GM12878 (cell line): ENCODE measurements around the gene KDM8. TPM values are rescaled to one million over a fixed set of nuclear protein-coding genes. Genes with fewer than 3 reads are reported as not detected.

Experiments used
- CUX1 ChIP-seq: IDR thresholded peaks from 2 replicates; pipeline ENCODE4 v1.6.1; 2012; ENCODE audit warnings: improper control_type of control experiment, low read depth, low read length; ENCODE audit not compliant: insufficient replicate concordance
- FOS ChIP-seq: IDR thresholded peaks from 3 replicates; pipeline ENCODE4 v1.6.1; 2011; ENCODE audit warnings: borderline replicate concordance; ENCODE audit not compliant: insufficient read length; ENCODE audit errors: extremely low read depth
- IRF4 ChIP-seq: IDR thresholded peaks from 2 replicates; pipeline ENCODE4 v1.6.1; 2011; ENCODE audit warnings: low read depth, low read length
- ZNF207 ChIP-seq: fragments of 450-650 bp; IDR thresholded peaks from 2 replicates; pipeline ENCODE4 v1.6.1; 2014; ENCODE audit warnings: antibody characterized with exemption, mild to moderate bottlenecking, borderline replicate concordance
- polyA plus RNA-seq, 11 experiments: library from polyadenylated mRNA; depleted of rRNA in 4 of 11; unstranded in 6 of 11; stranded (reverse) in 5 of 11; fragments of >200 nt; fragmentation: Nextera tagmentation in 4 of 11; fragmentation: Illumina TruSeq in 1 of 11; extraction: Ambion mirVana in 4 of 11; extraction: Trizol in 1 of 11; gene quantifications; 1 replicate in 1 of 11; 2 replicates in 10 of 11; pipeline versions ENCODE4 v1.2.1 to v1.2.3, GENCODE V29; 2011 to 2016; ENCODE audit warnings: inconsistent platforms in 2 of 11, missing spikeins in 2 of 11, low read depth in 1 of 11
- total RNA-seq, 4 experiments: library from RNA; depleted of rRNA in 3 of 4; stranded (reverse); fragments of >200 nt in 3 of 4; fragmentation: Illumina TruSeq in 1 of 4; extraction: Trizol in 1 of 4; gene quantifications; 2 replicates each; pipeline versions ENCODE4 v1.2.1 to v1.2.3, GENCODE V29; 2013 to 2021
- TF ChIP-seq, protein P1 (sequence below): fragments of 450-650 bp; IDR thresholded peaks from 2 replicates; pipeline ENCODE4 v1.6.1; 2017; ENCODE audit warnings: antibody characterized with exemption, mild to moderate bottlenecking, moderate library complexity

The KDM8 gene
- total and polyA plus RNA-seq, 10 of the 15 experiments (the other 5 are each of a cell fraction or from before 2014, with no cell fraction given): 0.79 to 8.9 (median 5.8) TPM

GRCh38 chr16:27251541-27252205 is 48.3 kb downstream of the KDM8 start (continued):
- TF ChIP-seq CUX1: no peak
- no peak for TF ChIP-seq FOS
- TF ChIP-seq, protein P1, sequence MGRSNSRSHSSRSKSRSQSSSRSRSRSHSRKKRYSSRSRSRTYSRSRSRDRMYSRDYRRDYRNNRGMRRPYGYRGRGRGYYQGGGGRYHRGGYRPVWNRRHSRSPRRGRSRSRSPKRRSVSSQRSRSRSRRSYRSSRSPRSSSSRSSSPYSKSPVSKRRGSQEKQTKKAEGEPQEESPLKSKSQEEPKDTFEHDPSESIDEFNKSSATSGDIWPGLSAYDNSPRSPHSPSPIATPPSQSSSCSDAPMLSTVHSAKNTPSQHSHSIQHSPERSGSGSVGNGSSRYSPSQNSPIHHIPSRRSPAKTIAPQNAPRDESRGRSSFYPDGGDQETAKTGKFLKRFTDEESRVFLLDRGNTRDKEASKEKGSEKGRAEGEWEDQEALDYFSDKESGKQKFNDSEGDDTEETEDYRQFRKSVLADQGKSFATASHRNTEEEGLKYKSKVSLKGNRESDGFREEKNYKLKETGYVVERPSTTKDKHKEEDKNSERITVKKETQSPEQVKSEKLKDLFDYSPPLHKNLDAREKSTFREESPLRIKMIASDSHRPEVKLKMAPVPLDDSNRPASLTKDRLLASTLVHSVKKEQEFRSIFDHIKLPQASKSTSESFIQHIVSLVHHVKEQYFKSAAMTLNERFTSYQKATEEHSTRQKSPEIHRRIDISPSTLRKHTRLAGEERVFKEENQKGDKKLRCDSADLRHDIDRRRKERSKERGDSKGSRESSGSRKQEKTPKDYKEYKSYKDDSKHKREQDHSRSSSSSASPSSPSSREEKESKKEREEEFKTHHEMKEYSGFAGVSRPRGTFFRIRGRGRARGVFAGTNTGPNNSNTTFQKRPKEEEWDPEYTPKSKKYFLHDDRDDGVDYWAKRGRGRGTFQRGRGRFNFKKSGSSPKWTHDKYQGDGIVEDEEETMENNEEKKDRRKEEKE: no peak
- TF ChIP-seq ZNF207: no peak
- no peak for TF ChIP-seq IRF4
